DMS153 (cell line): ENCODE results near the gene CCSER1.
"Not testable (repeated sequence)": the region's sequence is repeated elsewhere in the genome, so short reads cannot be mapped to it uniquely, and the experiment has no call there.

Experiments used
- DNase-seq: peaks from one replicate; lab custom pipeline; 2025; lab: John Stamatoyannopoulos, UW

Gene CCSER1

GRCh38 chr4:90705501-90705900 is 578.3 kb downstream of the CCSER1 start:
- DNase-seq: not testable (repeated sequence)

DNA sequence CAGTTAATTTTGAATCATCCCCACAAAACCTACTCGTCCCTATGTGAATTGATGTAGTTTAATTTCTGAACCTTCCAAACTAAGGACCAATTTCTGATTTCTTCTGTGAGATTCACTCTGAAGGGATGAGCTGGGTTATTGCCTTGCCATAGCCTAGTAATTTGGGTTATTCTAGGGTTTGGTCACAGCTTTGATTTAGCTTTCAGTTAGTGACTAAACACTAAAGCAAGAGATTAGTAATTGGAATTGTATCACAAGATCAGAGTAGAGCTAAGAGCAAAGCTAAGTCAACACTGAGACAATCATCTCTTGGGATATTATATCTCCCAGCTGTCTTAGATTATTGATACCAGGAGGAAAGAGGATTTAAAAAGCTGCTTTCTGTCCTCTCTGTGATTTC is 588.0 kb downstream of the CCSER1 start:
- DNase-seq: no peak

DNA sequence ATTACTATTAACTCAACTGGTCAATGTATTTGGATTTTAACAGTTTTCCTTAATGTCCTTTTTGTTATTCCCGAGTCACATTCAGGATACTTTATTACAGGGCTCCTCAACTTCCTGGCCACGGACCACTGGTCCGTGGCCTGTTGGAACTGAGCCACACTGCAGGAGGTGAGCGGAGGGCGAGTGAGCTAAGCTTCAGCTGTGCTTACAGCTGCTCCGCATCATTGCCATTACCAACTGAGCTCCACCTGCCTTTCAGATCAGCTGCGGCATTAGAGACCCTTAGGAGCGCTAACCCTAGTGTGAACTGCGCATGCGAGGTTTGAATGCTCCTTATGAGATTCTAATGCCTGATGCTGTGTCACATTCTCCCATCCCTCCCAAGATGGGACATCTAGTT is 591.7 kb downstream of the CCSER1 start:
- no peak for DNase-seq

- DNase-seq: no peak
Observed at GRCh38 chr4:90727938-90728337, 600.7 kb downstream of the CCSER1 start.

GRCh38 chr4:90730752-90731151 is 603.6 kb downstream of the CCSER1 start:
- no peak for DNase-seq

- no peak for DNase-seq
Observed at GRCh38 chr4:90733211-90733610, 606.0 kb downstream of the CCSER1 start.

GRCh38 chr4:90745176-90745575 is 618.0 kb downstream of the CCSER1 start:
- DNase-seq: no peak

DNA sequence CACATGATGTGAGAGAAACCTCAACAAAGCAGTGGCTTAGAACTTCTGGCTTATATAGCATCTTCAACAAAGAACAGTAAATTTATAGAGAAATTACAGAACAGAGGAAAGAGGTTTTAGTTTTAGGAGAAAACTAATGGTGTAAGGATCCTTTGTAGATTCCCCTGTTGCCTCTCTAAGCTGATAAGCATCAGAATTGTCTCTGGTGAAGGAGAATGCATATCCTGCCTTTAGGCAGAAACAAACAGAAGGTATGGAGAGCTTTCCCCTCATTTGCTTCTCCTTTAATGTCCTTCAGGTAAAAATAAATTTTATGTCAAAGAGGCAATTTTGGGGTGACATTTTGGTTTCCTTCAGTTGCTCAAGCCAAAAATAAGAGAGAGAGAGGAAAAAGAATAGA is 625.9 kb downstream of the CCSER1 start:
- DNase-seq: no peak

DNA sequence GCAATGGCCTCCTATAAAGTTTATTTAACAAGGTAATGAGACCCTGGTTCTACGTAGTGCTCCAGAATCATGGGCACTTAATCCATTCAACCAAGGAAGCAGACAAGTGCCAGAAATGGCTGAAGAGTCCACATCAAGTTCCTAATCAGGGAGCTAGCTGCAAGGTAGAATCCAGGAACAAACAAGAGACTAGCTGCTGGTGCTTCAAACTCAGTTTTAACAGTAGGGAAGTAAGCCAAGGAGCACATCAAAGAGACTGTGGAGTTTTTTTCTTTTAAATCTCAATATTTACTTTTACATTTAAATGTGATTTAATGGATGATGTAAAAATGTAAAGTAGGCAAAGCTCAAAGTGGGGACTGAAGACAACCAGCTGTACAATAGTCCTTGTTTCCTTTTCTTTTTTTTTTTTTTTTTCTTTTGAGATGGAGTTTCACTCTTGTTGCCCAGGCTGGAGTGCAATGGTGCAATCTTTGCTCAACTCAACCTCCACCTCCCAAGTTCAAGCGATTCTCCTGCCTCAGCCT is 630.4 kb downstream of the CCSER1 start:
- no peak for DNase-seq

DNA sequence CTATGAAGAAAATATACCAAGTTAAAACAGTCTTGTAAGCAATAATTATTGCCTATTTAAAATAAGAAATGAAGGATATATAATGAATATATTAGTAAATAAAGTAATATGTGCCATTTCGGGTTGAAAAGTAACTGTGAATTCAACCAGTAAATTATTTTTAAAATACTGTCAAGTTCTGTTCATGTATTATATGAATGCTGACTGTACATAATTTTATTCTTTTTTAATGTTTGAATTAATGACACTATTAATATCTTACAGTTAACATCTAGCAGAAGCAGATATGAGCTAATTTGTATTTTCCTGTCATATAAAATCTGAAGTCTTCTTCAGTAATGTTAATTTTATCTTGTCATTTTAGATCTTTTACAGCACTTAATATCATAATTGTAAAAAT is 632.9 kb downstream of the CCSER1 start:
- no peak for DNase-seq

- DNase-seq: no peak
Observed at GRCh38 chr4:90766837-90767236, 639.6 kb downstream of the CCSER1 start.

DNA sequence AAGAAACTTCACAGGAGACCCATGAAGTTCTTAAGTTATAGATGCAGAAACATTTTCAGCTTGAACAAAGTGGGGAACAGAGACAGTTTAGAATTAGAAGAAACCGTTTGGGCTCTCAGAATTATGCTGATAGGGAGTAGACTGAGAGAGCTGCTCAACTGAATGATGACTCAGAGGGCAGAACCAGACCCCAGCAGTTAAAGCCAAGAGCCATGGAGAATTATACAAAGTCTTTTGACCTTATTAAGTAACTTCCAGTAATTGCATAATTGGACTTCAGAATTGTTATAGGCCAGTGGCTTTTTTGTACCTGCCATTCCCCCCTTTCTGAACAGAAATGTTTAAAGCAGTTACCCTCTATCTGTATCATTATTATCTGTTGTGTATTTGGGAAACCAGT is 642.1 kb downstream of the CCSER1 start:
- DNase-seq: no peak

- DNase-seq: no peak
Observed at GRCh38 chr4:90780193-90780592, 653.0 kb downstream of the CCSER1 start.

DNA sequence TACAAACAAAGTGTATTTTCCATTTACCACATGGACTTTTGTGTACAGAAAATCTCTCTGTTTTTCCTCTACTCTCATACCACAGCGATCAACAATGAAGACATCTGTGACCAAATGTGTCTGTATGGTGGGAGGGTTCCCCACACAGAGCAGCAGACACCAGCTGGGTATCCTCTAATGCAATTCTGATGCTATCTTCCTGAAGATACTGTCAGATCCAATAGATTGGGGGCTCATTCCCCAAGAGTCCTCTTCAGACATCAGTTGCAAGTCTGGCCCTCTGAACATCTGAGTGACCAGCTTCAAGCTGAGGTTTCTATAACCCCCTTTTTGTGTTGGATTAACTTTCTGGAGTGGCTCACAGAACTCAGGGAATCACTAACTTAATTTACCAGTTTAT is 659.4 kb downstream of the CCSER1 start:
- no peak for DNase-seq

DNA sequence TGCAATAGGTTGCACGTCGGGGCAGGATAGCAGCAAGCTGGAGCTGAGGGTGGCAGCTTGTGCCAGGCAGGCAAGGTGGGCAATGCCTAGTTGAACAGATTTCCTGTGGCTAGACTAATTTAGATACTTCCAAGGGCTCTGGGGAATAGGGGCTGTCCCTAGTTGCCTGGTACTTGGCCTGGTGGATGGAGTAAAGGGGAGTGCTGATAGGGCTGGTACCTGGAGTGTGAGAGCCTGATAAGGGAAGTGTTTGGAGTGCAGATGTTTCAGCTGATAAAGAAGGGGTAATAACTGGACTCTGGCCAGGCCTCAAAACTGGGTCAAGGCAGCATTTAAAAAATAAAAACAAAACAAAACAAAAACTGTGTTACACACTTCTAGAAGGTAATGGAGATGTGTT is 665.5 kb downstream of the CCSER1 start:
- no peak for DNase-seq

DNA sequence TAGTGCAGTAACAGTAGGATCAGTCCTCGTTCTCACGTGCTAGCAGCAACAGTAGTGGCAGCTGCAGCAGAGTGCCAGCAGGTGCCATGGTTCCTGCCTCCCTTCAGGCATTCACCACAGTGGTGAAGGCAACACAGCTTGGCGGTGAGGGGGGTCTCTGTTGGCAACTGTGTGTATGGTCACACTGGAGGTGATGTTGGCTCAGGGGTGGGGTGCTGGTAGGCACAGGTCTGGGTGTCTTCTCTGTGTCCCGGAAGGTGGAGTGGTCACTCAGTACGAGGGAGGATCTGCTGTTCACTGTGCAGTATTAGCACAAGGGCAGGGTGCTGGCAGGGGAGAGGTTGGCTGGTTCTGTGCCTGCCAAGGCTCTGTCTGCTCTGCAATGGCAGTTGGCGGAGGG is 671.8 kb downstream of the CCSER1 start:
- DNase-seq: no peak

GRCh38 chr4:90799895-90800294 is 672.7 kb downstream of the CCSER1 start:
- DNase-seq: no peak

DNA sequence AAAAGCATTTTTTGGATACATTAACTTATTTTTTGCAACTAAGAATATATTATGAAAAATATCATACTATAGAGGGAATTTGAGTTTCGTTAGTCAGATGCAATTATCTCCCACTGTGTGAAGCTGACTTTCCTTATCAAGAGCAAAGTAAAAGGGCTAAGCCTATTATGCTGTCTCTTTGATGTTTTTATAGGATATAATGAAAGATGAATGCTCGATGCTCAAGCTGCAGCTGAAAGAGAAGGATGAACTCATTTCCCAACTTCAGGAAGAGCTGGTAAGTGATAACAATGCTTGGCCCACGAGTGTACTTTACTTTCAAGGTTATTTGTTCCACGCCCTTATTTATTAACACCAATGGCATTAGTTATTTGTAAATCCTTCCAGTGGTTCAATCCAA is 688.4 kb downstream of the CCSER1 start:
- DNase-seq: no peak

- no peak for DNase-seq
Observed at GRCh38 chr4:90816754-90817153, 689.6 kb downstream of the CCSER1 start.

- DNase-seq: no peak
Observed at GRCh38 chr4:90824266-90825150, 697.3 kb downstream of the CCSER1 start.

- no peak for DNase-seq
Observed at GRCh38 chr4:90825849-90826248, 698.7 kb downstream of the CCSER1 start.

GRCh38 chr4:90833706-90834105 is 706.5 kb downstream of the CCSER1 start:
- no peak for DNase-seq

DNA sequence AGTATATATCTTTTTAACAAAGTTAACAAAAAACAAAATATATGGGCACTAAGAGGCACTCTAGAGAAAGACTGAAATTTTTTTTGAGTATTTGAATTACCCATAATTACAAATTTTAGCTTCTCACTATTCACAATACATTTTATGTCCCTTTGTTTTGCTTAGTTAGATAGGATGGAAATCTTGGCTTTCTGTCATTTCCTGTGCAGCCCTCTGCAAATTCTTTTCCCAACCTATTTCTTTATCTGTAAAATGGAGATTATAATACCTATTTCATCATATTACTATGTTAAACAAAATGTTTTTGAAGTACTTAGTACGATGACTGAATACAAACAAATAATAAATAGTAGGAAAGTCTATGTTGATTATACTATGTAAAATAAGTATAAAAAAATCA is 710.0 kb downstream of the CCSER1 start:
- no peak for DNase-seq

GRCh38 chr4:90838859-90839258 is 711.7 kb downstream of the CCSER1 start:
- DNase-seq: not testable (repeated sequence)
